WTC11 (cell line): ENCODE data around the gene SDC4. TPM values are rescaled to one million over a fixed set of nuclear protein-coding genes. Genes with fewer than 3 reads are reported as not detected.

Experiments
- ATAC-seq: fragments of 200-7000 bp; cut with Tn5 transposase; 2 replicates; pipeline ENCODE4 v1.10.0; 2021; ENCODE audit warnings: mild to moderate bottlenecking, moderate library complexity
- CTCF ChIA-PET: fragments of 300-600 bp; sonication (Branson Sonifier 250); formaldehyde crosslinking; loops from one replicate; lab custom pipeline; 2021; ENCODE audit warnings: antibody characterized with exemption; lab: Charles Lee
- POLR2A ChIA-PET: fragments of 350-600 bp; sonication (Branson Sonifier 250); formaldehyde crosslinking; loops from one replicate; lab custom pipeline; 2021; ENCODE audit warnings: antibody characterized with exemption; lab: Charles Lee
- DNase-seq: peaks from one replicate; pipeline ENCODE4 v3.0.0; 2021; ENCODE audit warnings: low spot score
- H3K27ac Mint-ChIP-seq: 2 replicates; pipeline ENCODE4 v1.8.0; 2021; ENCODE audit warnings: mixed read lengths
- H3K27me3 Mint-ChIP-seq: 2 replicates; pipeline ENCODE4 v1.8.0; 2021; ENCODE audit warnings: low read depth, mild to moderate bottlenecking, moderate library complexity, mixed read lengths
- H3K36me3 Mint-ChIP-seq: 2 replicates; pipeline ENCODE4 v1.8.0; 2021; ENCODE audit warnings: mixed read lengths
- H3K4me1 Mint-ChIP-seq: 2 replicates; pipeline ENCODE4 v1.8.0; 2022; ENCODE audit warnings: mixed read lengths
- H3K4me3 Mint-ChIP-seq: 2 replicates; pipeline ENCODE4 v1.8.0; 2021; ENCODE audit warnings: mild to moderate bottlenecking, moderate library complexity, mixed read lengths
- H3K9me3 Mint-ChIP-seq: 2 replicates; pipeline ENCODE4 v1.8.0; 2021; ENCODE audit warnings: mixed read lengths
- CREM ChIP-seq: sonication (generic); formaldehyde crosslinking; IDR thresholded peaks from 2 replicates; pipeline ENCODE4 v1.8.1; 2022; ENCODE audit warnings: mild to moderate bottlenecking, missing genetic modification reagents, moderate library complexity
- ELF4 ChIP-seq: sonication (generic); formaldehyde crosslinking; IDR thresholded peaks from 2 replicates; pipeline ENCODE4 v1.8.1; 2022; ENCODE audit warnings: low read depth, mild to moderate bottlenecking, moderate library complexity, missing genetic modification reagents
- EMX1 ChIP-seq: fragments of 250-450 bp; sonication (Bioruptor Pico); IDR thresholded peaks from 2 replicates; pipeline ENCODE4 v1.8.0; 2021; ENCODE audit warnings: mild to moderate bottlenecking
- ESRRA ChIP-seq: sonication (generic); formaldehyde crosslinking; IDR thresholded peaks from 2 replicates; pipeline ENCODE4 v1.8.1; 2022; ENCODE audit warnings: mild to moderate bottlenecking, missing genetic modification reagents, borderline replicate concordance
- FOXJ3 ChIP-seq: sonication (generic); formaldehyde crosslinking; IDR thresholded peaks from 2 replicates; pipeline ENCODE4 v1.9.0; 2021; ENCODE audit warnings: missing genetic modification reagents, mild to moderate bottlenecking, borderline replicate concordance
- FOXP1 ChIP-seq: sonication (generic); formaldehyde crosslinking; IDR thresholded peaks from 2 replicates; pipeline ENCODE4 v1.8.0; 2022; ENCODE audit warnings: missing genetic modification reagents, mild to moderate bottlenecking, moderate library complexity, borderline replicate concordance
- MYBL2 ChIP-seq: sonication (generic); formaldehyde crosslinking; IDR thresholded peaks from 2 replicates; pipeline ENCODE4 v1.8.1; 2023; ENCODE audit warnings: mild to moderate bottlenecking, moderate library complexity, missing genetic modification reagents
- NFE2L1 ChIP-seq: sonication (generic); formaldehyde crosslinking; IDR thresholded peaks from 2 replicates; pipeline ENCODE4 v1.8.1; 2023; ENCODE audit warnings: missing genetic modification reagents
- NFYB ChIP-seq: sonication (generic); formaldehyde crosslinking; conservative IDR thresholded peaks from 2 replicates; pipeline ENCODE4 v1.8.0; 2022; ENCODE audit warnings: low read depth, missing genetic modification reagents
- NR1H2 ChIP-seq: sonication (generic); formaldehyde crosslinking; IDR thresholded peaks from 2 replicates; pipeline ENCODE4 v1.9.0; 2021; ENCODE audit warnings: mild to moderate bottlenecking, moderate library complexity, missing genetic modification reagents
- NR3C1 ChIP-seq: sonication (generic); formaldehyde crosslinking; conservative IDR thresholded peaks from 2 replicates; pipeline ENCODE4 v1.8.1; 2023; ENCODE audit warnings: low read depth, mild to moderate bottlenecking, missing genetic modification reagents
- RORB ChIP-seq: fragments of 250-450 bp; sonication (Bioruptor Pico); IDR thresholded peaks from 2 replicates; pipeline ENCODE4 v1.9.0; 2021; ENCODE audit warnings: mild to moderate bottlenecking
- SMAD4 ChIP-seq: sonication (generic); formaldehyde crosslinking; IDR thresholded peaks from 2 replicates; pipeline ENCODE4 v1.8.0; 2022; ENCODE audit warnings: mild to moderate bottlenecking, missing genetic modification reagents
- TCF7 ChIP-seq: sonication (generic); formaldehyde crosslinking; IDR thresholded peaks from 2 replicates; pipeline ENCODE4 v1.8.0; 2022; ENCODE audit warnings: mild to moderate bottlenecking, low read depth, missing genetic modification reagents, moderate library complexity
- TEAD4 ChIP-seq: sonication (generic); formaldehyde crosslinking; IDR thresholded peaks from 2 replicates; pipeline ENCODE4 v1.8.0; 2022; ENCODE audit warnings: mild to moderate bottlenecking, missing genetic modification reagents
- TP53 ChIP-seq: sonication (generic); formaldehyde crosslinking; IDR thresholded peaks from 2 replicates; pipeline ENCODE4 v1.8.1; 2023; ENCODE audit warnings: mild to moderate bottlenecking, missing genetic modification reagents
- ZNF138 ChIP-seq: sonication (generic); formaldehyde crosslinking; conservative IDR thresholded peaks from 2 replicates; pipeline ENCODE4 v1.8.1; 2022; ENCODE audit warnings: mild to moderate bottlenecking, moderate library complexity, missing genetic modification reagents
- ZNF317 ChIP-seq: sonication (generic); formaldehyde crosslinking; IDR thresholded peaks from 2 replicates; pipeline ENCODE4 v1.8.1; 2023; ENCODE audit warnings: low read depth, mild to moderate bottlenecking, moderate library complexity, missing genetic modification reagents, borderline replicate concordance
- total RNA-seq: library from RNA; stranded (reverse); gene quantifications from 3 replicates; pipeline ENCODE4 v1.2.3, GENCODE V29; 2021
- TF ChIP-seq, protein P1 (sequence below): sonication (generic); formaldehyde crosslinking; IDR thresholded peaks from 2 replicates; pipeline ENCODE4 v1.8.1; 2022; ENCODE audit warnings: low read depth, missing genetic modification reagents, borderline replicate concordance
- TF ChIP-seq, protein P2 (sequence below): sonication (generic); formaldehyde crosslinking; IDR thresholded peaks from 2 replicates; pipeline ENCODE4 v1.8.1; 2022; ENCODE audit warnings: missing genetic modification reagents, borderline replicate concordance
- TF ChIP-seq, protein P3 (sequence below): sonication (generic); formaldehyde crosslinking; IDR thresholded peaks from 2 replicates; pipeline ENCODE4 v1.8.0; 2022; ENCODE audit warnings: missing genetic modification reagents
- TF ChIP-seq, protein P4 (sequence below): sonication (generic); formaldehyde crosslinking; conservative IDR thresholded peaks from 2 replicates; pipeline ENCODE4 v1.8.1; 2022; ENCODE audit warnings: mild to moderate bottlenecking, missing genetic modification reagents

Gene SDC4
- total RNA-seq, 1 experiment from 2014 or later = 64.0 TPM

DNA sequence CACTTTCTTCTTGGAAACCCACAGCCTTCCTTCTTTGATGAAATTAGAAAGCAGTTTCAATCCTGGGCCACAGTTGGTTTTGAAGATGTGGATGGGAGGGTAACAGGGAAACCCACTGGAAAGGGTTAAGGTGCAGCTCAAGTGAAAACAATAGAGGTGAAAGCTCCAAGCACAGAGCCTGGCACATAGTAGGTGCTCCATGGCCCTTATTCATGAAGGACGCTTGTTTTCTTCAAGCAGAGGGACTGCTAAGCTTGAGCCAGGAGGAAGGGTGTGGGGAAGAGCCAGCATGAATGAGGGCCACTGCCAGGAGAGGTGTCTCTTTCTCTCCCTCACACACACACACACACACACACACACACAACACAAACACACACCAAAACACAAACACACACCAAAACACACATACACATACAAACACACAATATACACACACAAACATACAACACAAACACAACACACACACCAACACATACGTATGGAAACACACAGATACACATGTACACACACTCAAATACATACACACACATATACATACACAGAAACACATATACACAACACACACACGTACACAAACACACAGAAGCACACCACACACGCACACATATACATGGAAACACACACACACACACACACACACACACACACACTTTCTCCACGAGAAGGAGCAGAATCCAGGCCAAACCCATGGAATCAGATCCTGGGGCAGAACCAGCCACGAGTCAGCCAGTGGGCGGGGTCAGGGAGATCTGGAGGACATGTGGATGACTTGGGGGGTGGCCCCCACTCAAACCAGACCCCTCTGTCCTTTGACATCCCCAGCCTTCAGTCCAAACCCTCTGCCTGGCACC, 65.3 kb downstream of the SDC4 start (continued):
- no peak for TF ChIP-seq FOXP1
- TF ChIP-seq, protein P1, sequence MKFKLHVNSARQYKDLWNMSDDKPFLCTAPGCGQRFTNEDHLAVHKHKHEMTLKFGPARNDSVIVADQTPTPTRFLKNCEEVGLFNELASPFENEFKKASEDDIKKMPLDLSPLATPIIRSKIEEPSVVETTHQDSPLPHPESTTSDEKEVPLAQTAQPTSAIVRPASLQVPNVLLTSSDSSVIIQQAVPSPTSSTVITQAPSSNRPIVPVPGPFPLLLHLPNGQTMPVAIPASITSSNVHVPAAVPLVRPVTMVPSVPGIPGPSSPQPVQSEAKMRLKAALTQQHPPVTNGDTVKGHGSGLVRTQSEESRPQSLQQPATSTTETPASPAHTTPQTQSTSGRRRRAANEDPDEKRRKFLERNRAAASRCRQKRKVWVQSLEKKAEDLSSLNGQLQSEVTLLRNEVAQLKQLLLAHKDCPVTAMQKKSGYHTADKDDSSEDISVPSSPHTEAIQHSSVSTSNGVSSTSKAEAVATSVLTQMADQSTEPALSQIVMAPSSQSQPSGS (CRISPR knock-in tag) = no peak
- no peak for TF ChIP-seq ZNF138
- TF ChIP-seq NFE2L1 (CRISPR knock-in tag) = no peak
- TF ChIP-seq NR1H2 (CRISPR knock-in tag) = no peak
- TF ChIP-seq, protein P2, sequence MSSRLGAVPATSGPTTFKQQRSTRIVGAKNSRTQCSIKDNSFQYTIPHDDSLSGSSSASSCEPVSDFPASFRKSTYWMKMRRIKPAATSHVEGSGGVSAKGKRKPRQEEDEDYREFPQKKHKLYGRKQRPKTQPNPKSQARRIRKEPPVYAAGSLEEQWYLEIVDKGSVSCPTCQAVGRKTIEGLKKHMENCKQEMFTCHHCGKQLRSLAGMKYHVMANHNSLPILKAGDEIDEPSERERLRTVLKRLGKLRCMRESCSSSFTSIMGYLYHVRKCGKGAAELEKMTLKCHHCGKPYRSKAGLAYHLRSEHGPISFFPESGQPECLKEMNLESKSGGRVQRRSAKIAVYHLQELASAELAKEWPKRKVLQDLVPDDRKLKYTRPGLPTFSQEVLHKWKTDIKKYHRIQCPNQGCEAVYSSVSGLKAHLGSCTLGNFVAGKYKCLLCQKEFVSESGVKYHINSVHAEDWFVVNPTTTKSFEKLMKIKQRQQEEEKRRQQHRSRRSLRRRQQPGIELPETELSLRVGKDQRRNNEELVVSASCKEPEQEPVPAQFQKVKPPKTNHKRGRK = no peak
- no peak for TF ChIP-seq SMAD4 (CRISPR knock-in tag)

DNA sequence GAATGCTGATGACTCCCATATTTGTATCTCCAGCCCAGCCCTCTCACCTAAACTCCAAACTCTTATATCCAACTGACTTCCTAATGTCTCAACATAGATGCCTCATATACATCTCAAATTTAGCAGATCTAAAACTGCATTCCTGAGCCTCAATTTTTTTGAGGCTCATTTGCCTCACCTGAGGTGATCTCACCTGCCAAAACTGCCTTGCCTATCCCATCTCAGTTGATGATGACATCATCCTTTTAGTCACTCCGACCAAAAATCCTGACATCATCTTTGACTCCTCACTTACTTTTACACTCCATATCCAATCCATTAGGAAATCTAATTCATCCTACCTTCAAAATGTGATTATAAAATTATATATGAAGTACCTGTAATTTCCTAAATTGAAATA, 68.2 kb downstream of the SDC4 start:
- H3K27me3 Mint-ChIP-seq = no peaks in the 10 kb centered on the region; the same call in 1 of the 2 replicates
- no peak for TF ChIP-seq TCF7
- no peak for TF ChIP-seq FOXJ3 (CRISPR knock-in tag)
- TF ChIP-seq SMAD4 (CRISPR knock-in tag) = no peak
- TF ChIP-seq EMX1 (CRISPR knock-in tag) = no peak
- TF ChIP-seq, protein P3, sequence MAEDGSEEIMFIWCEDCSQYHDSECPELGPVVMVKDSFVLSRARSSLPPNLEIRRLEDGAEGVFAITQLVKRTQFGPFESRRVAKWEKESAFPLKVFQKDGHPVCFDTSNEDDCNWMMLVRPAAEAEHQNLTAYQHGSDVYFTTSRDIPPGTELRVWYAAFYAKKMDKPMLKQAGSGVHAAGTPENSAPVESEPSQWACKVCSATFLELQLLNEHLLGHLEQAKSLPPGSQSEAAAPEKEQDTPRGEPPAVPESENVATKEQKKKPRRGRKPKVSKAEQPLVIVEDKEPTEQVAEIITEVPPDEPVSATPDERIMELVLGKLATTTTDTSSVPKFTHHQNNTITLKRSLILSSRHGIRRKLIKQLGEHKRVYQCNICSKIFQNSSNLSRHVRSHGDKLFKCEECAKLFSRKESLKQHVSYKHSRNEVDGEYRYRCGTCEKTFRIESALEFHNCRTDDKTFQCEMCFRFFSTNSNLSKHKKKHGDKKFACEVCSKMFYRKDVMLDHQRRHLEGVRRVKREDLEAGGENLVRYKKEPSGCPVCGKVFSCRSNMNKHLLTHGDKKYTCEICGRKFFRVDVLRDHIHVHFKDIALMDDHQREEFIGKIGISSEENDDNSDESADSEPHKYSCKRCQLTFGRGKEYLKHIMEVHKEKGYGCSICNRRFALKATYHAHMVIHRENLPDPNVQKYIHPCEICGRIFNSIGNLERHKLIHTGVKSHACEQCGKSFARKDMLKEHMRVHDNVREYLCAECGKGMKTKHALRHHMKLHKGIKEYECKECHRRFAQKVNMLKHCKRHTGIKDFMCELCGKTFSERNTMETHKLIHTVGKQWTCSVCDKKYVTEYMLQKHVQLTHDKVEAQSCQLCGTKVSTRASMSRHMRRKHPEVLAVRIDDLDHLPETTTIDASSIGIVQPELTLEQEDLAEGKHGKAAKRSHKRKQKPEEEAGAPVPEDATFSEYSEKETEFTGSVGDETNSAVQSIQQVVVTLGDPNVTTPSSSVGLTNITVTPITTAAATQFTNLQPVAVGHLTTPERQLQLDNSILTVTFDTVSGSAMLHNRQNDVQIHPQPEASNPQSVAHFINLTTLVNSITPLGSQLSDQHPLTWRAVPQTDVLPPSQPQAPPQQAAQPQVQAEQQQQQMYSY (CRISPR knock-in tag) = no peak
- no peak for TF ChIP-seq NR1H2 (CRISPR knock-in tag)
- no peak for TF ChIP-seq CREM
- TF ChIP-seq, protein P4, sequence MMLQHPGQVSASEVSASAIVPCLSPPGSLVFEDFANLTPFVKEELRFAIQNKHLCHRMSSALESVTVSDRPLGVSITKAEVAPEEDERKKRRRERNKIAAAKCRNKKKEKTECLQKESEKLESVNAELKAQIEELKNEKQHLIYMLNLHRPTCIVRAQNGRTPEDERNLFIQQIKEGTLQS (CRISPR knock-in tag) = no peak
- no peak for TF ChIP-seq MYBL2 (CRISPR knock-in tag)
- no peak for TF ChIP-seq NFYB (CRISPR knock-in tag)
- TF ChIP-seq TEAD4 (CRISPR knock-in tag) = no peak
- TF ChIP-seq RORB (CRISPR knock-in tag) = no peak
- TF ChIP-seq ELF4 (CRISPR knock-in tag) = no peak
- no peak for TF ChIP-seq ESRRA
- TF ChIP-seq NR3C1 (CRISPR knock-in tag) = no peak
- no peak for TF ChIP-seq NFE2L1 (CRISPR knock-in tag)
- no peak for TF ChIP-seq TP53 (CRISPR knock-in tag)
- TF ChIP-seq ZNF317 (CRISPR knock-in tag) = no peak
- no peak for ATAC-seq
- H3K9me3 Mint-ChIP-seq = no peaks in the 10 kb centered on the region
- no peak overlapping the region for H3K4me3 Mint-ChIP-seq
- no peaks in the 10 kb centered on the region for H3K36me3 Mint-ChIP-seq
- H3K4me1 Mint-ChIP-seq = no peaks in the 10 kb centered on the region
- CTCF ChIA-PET = interaction anchor here (1.4 to 2.6 kb wide), 2 partner anchors 11 to 141 kb away, joined by 6 to 9 read pairs; no protein-coding TSS in a partner anchor
- H3K27ac Mint-ChIP-seq = no peak overlapping the region
- POLR2A ChIA-PET = no interaction called here
- no peak for DNase-seq
